GM12878 (cell line): ENCODE measurements around the gene PRKG1. TPM values are rescaled to one million over a fixed set of nuclear protein-coding genes. Genes with fewer than 3 reads are reported as not detected.

Source experiments
- ATAC-seq: fragments of 200-7000 bp; cut with Tn5 transposase; 3 replicates; pipeline ENCODE4 v1.9.1; 2020; ENCODE audit warnings: mild to moderate bottlenecking, moderate library complexity
- BruUV-seq: library from RNA; stranded (reverse); fragments of 400-500 nt; replicated peaks from 2 replicates; lab custom pipeline; 2021; lab: Mats Ljungman, UMichigan
- CTCF ChIA-PET: fragments of 300-600 bp; sonication (Branson Sonifier 250); formaldehyde crosslinking; extraction: SDS; loops from one replicate; lab custom pipeline; 2021; ENCODE audit warnings: inconsistent platforms; lab: Yijun Ruan, JAX
- POLR2A ChIA-PET: fragments of 350-600 bp; formaldehyde crosslinking; extraction: SDS; loops from one replicate; lab custom pipeline; 2021; ENCODE audit warnings: inconsistent platforms; lab: Charles Lee
- RAD21 ChIA-PET: fragments of 300-600 bp; sonication (Branson Sonifier 250); formaldehyde crosslinking; loops from one replicate; lab custom pipeline; 2023; ENCODE audit warnings: antibody characterized with exemption; ENCODE audit not compliant: unreplicated experiment; lab: Charles Lee
- SMC1A ChIA-PET: fragments of 300-600 bp; sonication (Branson Sonifier 250); formaldehyde crosslinking; loops from one replicate; lab custom pipeline; 2023; ENCODE audit not compliant: unreplicated experiment, uncharacterized antibody; lab: Charles Lee
- DNase-seq: peaks from one replicate; pipeline ENCODE4 v3.0.0-alpha.2; 2011; ENCODE audit warnings: low read depth, low spot score
- FAIRE-seq: peaks from 3 replicates; lab custom pipeline; 2011; peaks lifted over from hg19 to GRCh38; lab: Jason Lieb, UNC
- H2AFZ ChIP-seq: 2 replicates; pipeline ENCODE4 v1.6.0; 2011; ENCODE audit warnings: low read depth, low read length, control low read depth; ENCODE audit not compliant: control insufficient read depth
- H3K27ac ChIP-seq: 2 replicates; pipeline ENCODE4 v1.5.1; 2011; ENCODE audit warnings: control low read depth; ENCODE audit not compliant: control insufficient read depth, insufficient read depth
- H3K27me3 ChIP-seq, 2 experiments: replicated peaks in 1 of 2; 2 replicates each; pipeline versions ENCODE4 v1.6.0 to v1.6.1; 2011; ENCODE audit warnings: low read length in 1 of 2; ENCODE audit not compliant: control insufficient read depth in 2 of 2, insufficient read depth in 2 of 2
- H3K36me3 ChIP-seq, 2 experiments: 2 replicates each; pipeline ENCODE4 v1.5.1; 2011; ENCODE audit warnings: low read length in 1 of 2; ENCODE audit not compliant: control insufficient read depth in 2 of 2, insufficient read depth in 2 of 2
- H3K4me1 ChIP-seq: 2 replicates; pipeline ENCODE4 v1.6.1; 2011; ENCODE audit warnings: mild to moderate bottlenecking, low read length, moderate library complexity, mixed read lengths; ENCODE audit not compliant: control insufficient read depth, insufficient read depth
- H3K4me2 ChIP-seq: 2 replicates; pipeline ENCODE4 v1.6.0; 2011; ENCODE audit warnings: control low read depth; ENCODE audit not compliant: control insufficient read depth, insufficient read depth
- H3K4me3 ChIP-seq: fragments of 200-600 bp; sonication (generic); 2 replicates; pipeline ENCODE4 v1.5.1; 2016
- H3K79me2 ChIP-seq: 2 replicates; pipeline ENCODE4 v1.6.0; 2011; ENCODE audit warnings: low read length; ENCODE audit not compliant: control insufficient read depth, insufficient read depth
- H3K9ac ChIP-seq: 2 replicates; pipeline ENCODE4 v1.8.0; 2011; ENCODE audit warnings: low read length, control low read depth, mixed read lengths; ENCODE audit not compliant: control insufficient read depth, insufficient read depth
- H3K9me3 ChIP-seq: replicated peaks from 3 replicates; pipeline ENCODE4 v1.5.1; 2011; ENCODE audit warnings: mild to moderate bottlenecking, low read length; ENCODE audit not compliant: control insufficient read depth, insufficient read depth
- H4K20me1 ChIP-seq: 2 replicates; pipeline ENCODE4 v1.6.0; 2011; ENCODE audit not compliant: control insufficient read depth, insufficient read depth
- E4F1 ChIP-seq: fragments of 450-650 bp; IDR thresholded peaks from 2 replicates; pipeline ENCODE4 v1.6.1; 2018; ENCODE audit warnings: borderline replicate concordance, mild to moderate bottlenecking; ENCODE audit not compliant: partially characterized antibody
- EZH2 ChIP-seq: IDR thresholded peaks from 2 replicates; pipeline ENCODE4 v1.6.1; 2012; ENCODE audit warnings: low read depth, mild to moderate bottlenecking, control low read depth, inconsistent platforms, low read length, borderline replicate concordance; ENCODE audit not compliant: control insufficient read depth
- HDAC6 ChIP-seq: fragments of 200-600 bp; sonication (generic); IDR thresholded peaks from one replicate; pipeline ENCODE4 v1.8.0; 2017; ENCODE audit warnings: antibody characterized with exemption; ENCODE audit not compliant: unreplicated experiment
- HSF1 ChIP-seq: fragments of 150-350 bp; IDR thresholded peaks from 2 replicates; pipeline ENCODE4 v1.6.1; 2014; ENCODE audit warnings: mild to moderate bottlenecking, low read depth, low read length
- JUND ChIP-seq: IDR thresholded peaks from 2 replicates; pipeline ENCODE4 v1.6.1; 2012; ENCODE audit warnings: low read depth, mild to moderate bottlenecking, low read length, improper control_type of control experiment, moderate library complexity
- MTA2 ChIP-seq: fragments of 450-650 bp; IDR thresholded peaks from 2 replicates; pipeline ENCODE4 v1.6.1; 2016; ENCODE audit warnings: low read depth, mild to moderate bottlenecking, moderate library complexity
- NFIC ChIP-seq: IDR thresholded peaks from 2 replicates; pipeline ENCODE4 v1.6.1; 2012; ENCODE audit warnings: low read depth, mild to moderate bottlenecking, inconsistent platforms, low read length, moderate library complexity
- POLR2A ChIP-seq: IDR thresholded peaks from 2 replicates; pipeline ENCODE4 v1.6.1; 2011; ENCODE audit warnings: low read depth, mild to moderate bottlenecking, low read length
- RELA ChIP-seq: fragments of 450-650 bp; IDR thresholded peaks from 2 replicates; pipeline ENCODE4 v1.8.0; 2014; ENCODE audit warnings: borderline replicate concordance; ENCODE audit not compliant: partially characterized antibody
- SPI1 ChIP-seq: IDR thresholded peaks from 2 replicates; pipeline ENCODE4 v1.6.1; 2011; ENCODE audit warnings: low read depth, mild to moderate bottlenecking, low read length, moderate library complexity, borderline replicate concordance; ENCODE audit not compliant: insufficient read depth
- SUPT20H ChIP-seq: IDR thresholded peaks from 2 replicates; pipeline ENCODE4 v1.6.1; 2011; ENCODE audit warnings: low read depth, mild to moderate bottlenecking, low read length, moderate library complexity, borderline replicate concordance; ENCODE audit not compliant: control insufficient read depth
- TBL1XR1 ChIP-seq: IDR thresholded peaks from 2 replicates; pipeline ENCODE4 v1.6.1; 2012; ENCODE audit warnings: low read depth, low read length, improper control_type of control experiment
- TCF12 ChIP-seq: IDR thresholded peaks from 2 replicates; pipeline ENCODE4 v1.6.1; 2011; ENCODE audit warnings: low read depth, mild to moderate bottlenecking, low read length
- USF1 ChIP-seq: IDR thresholded peaks from 2 replicates; pipeline ENCODE4 v1.6.1; 2011; ENCODE audit warnings: borderline replicate concordance, low read depth, mild to moderate bottlenecking, moderate library complexity, mixed read lengths, low read length; ENCODE audit not compliant: insufficient read depth; ENCODE audit errors: extremely low read length
- WGBS: methylation state at CpG from one replicate; pipeline ENCODE4 v1.1.6; 2016; ENCODE audit warnings: low lambda C conversion rate; ENCODE audit not compliant: insufficient replicate concordance, insufficient coverage; ENCODE audit errors: missing lambda C conversion rate; 5-methylcytosine and 5-hydroxymethylcytosine counted together
- in situ Hi-C: fragments of 300-500 bp; cut with MboI; formaldehyde crosslinking; loops from 9 replicates; pipeline ENCODE4 v1.14.3; 2018; ENCODE audit warnings: mixed read lengths
- intact Hi-C: fragments of 100-400 bp; cut with micrococcal nuclease; formaldehyde crosslinking; loops from one replicate; pipeline ENCODE4 v1.14.2; 2022; ENCODE audit not compliant: unreplicated experiment
- polyA plus RNA-seq, 11 experiments: library from polyadenylated mRNA; depleted of rRNA in 4 of 11; unstranded in 6 of 11; stranded (reverse) in 5 of 11; fragments of >200 nt; fragmentation: Nextera tagmentation in 4 of 11; fragmentation: Illumina TruSeq in 1 of 11; extraction: Ambion mirVana in 4 of 11; extraction: Trizol in 1 of 11; gene quantifications; 1 replicate in 1 of 11; 2 replicates in 10 of 11; pipeline versions ENCODE4 v1.2.1 to v1.2.3, GENCODE V29; 2011 to 2016; ENCODE audit warnings: inconsistent platforms in 2 of 11, missing spikeins in 2 of 11, low read depth in 1 of 11
- total RNA-seq, 4 experiments: library from RNA; depleted of rRNA in 3 of 4; stranded (reverse); fragments of >200 nt in 3 of 4; fragmentation: Illumina TruSeq in 1 of 4; extraction: Trizol in 1 of 4; gene quantifications; 2 replicates each; pipeline versions ENCODE4 v1.2.1 to v1.2.3, GENCODE V29; 2013 to 2021

The PRKG1 gene
- total and polyA plus RNA-seq, 10 of the 15 experiments (the other 5 are each of a cell fraction or from before 2014, with no cell fraction given) = 0.04 to 0.05 TPM; not detected in 8

GRCh38 chr10:51188008-51188407 lies 113.7 kb downstream of the PRKG1 start:
- TF ChIP-seq MTA2 = no peak
- TF ChIP-seq RELA = no peak
- no peak for TF ChIP-seq NFIC
- TF ChIP-seq HSF1 = no peak
- TF ChIP-seq JUND = no peak
- TF ChIP-seq SPI1 = no peak
- no peak for TF ChIP-seq POLR2A
- no peak for TF ChIP-seq HDAC6
- TF ChIP-seq EZH2 = no peak
- no peak for TF ChIP-seq TBL1XR1
- no peak for TF ChIP-seq SUPT20H
- TF ChIP-seq TCF12 = no peak
- no peak for TF ChIP-seq E4F1
- no peak for TF ChIP-seq USF1
- TF ChIP-seq, all 136 proteins: peak for 0
- SMC1A ChIA-PET = no interaction called here
- RAD21 ChIA-PET = no interaction called here
- H3K36me3 ChIP-seq = no peaks in the 10 kb centered on the region
- no TSS peak for BruUV-seq
- intact Hi-C loops = no loop called here
- DNase-seq (no peak), FAIRE-seq (no peak), ATAC-seq (no peak)
- no peak overlapping the region for H3K4me2 ChIP-seq
- POLR2A ChIA-PET = no interaction called here
- no peaks in the 10 kb centered on the region for H3K4me1 ChIP-seq
- CTCF ChIA-PET = no interaction called here
- H4K20me1 ChIP-seq = no peaks in the 10 kb centered on the region
- no peaks in the 10 kb centered on the region; a peak in 1 of 4 replicates for H3K27me3 ChIP-seq
- H3K9ac ChIP-seq = no peak overlapping the region
- in situ Hi-C loops = no loop called here
- H3K9me3 ChIP-seq = no peaks in the 10 kb centered on the region
- no peak overlapping the region for H3K27ac ChIP-seq
- 3% methylated on average over 2 of the region's 2 CpGs for WGBS
- H3K79me2 ChIP-seq = no peaks in the 10 kb centered on the region
- H3K4me3 ChIP-seq = no peak overlapping the region
- no peak overlapping the region for H2AFZ ChIP-seq
